Trophoblast cell (in vitro differentiated cells and primary cell): Measurements from ENCODE around the gene FNDC3B.
A peak's percentile ranks its signal among the peaks of the same experiment; 100 is the strongest.

Experiments
- DNase-seq, 2 donors: peaks; one replicate each; pipeline ENCODE4 v3.0.0-alpha.2; 2016
- H2AFZ ChIP-seq: 2 replicates; pipeline ENCODE4 v1.6.1; 2013; ENCODE audit warnings: low read length, moderate library complexity, mild to moderate bottlenecking; ENCODE audit not compliant: insufficient read depth, poor library complexity
- H2AK5ac ChIP-seq: 2 replicates; pipeline ENCODE4 v1.6.1; 2013; ENCODE audit warnings: mild to moderate bottlenecking, low read length
- H2BK120ac ChIP-seq: 2 replicates; pipeline ENCODE4 v1.6.1; 2013; ENCODE audit warnings: low read length, mild to moderate bottlenecking, moderate library complexity; ENCODE audit not compliant: insufficient read depth, poor library complexity
- H2BK12ac ChIP-seq: 2 replicates; pipeline ENCODE4 v1.6.1; 2013; ENCODE audit warnings: mild to moderate bottlenecking, low read length, moderate library complexity
- H2BK5ac ChIP-seq: 2 replicates; pipeline ENCODE4 v1.6.1; 2013; ENCODE audit warnings: low read length, low read depth, moderate library complexity, mild to moderate bottlenecking; ENCODE audit not compliant: poor library complexity
- H3K14ac ChIP-seq: 2 replicates; pipeline ENCODE4 v1.6.1; 2013; ENCODE audit warnings: mild to moderate bottlenecking, low read length
- H3K18ac ChIP-seq: 2 replicates; pipeline ENCODE4 v1.6.1; 2013; ENCODE audit warnings: mild to moderate bottlenecking, low read length
- H3K23ac ChIP-seq: 2 replicates; pipeline ENCODE4 v1.6.1; 2013; ENCODE audit warnings: low read length
- H3K27ac ChIP-seq: 2 replicates; pipeline ENCODE4 v1.5.1; 2013; ENCODE audit warnings: low read depth, mild to moderate bottlenecking, inconsistent platforms, low read length, moderate library complexity
- H3K27me3 ChIP-seq: 2 replicates; pipeline ENCODE4 v1.6.1; 2013; ENCODE audit warnings: inconsistent platforms, mild to moderate bottlenecking, low read length, moderate library complexity; ENCODE audit not compliant: insufficient read depth
- H3K36me3 ChIP-seq, 2 experiments: 1 replicate in 1 of 2; 2 replicates in 1 of 2; pipeline ENCODE4 v1.6.1; 2013; ENCODE audit warnings: low read length in 2 of 2, mild to moderate bottlenecking in 2 of 2, moderate library complexity in 1 of 2; ENCODE audit not compliant: insufficient read depth in 2 of 2, control insufficient read depth in 1 of 2
- H3K4ac ChIP-seq: 2 replicates; pipeline ENCODE4 v1.6.1; 2013; ENCODE audit warnings: low read depth, mild to moderate bottlenecking, low read length, moderate library complexity
- H3K4me1 ChIP-seq, 2 experiments: 1 replicate in 1 of 2; 2 replicates in 1 of 2; pipeline ENCODE4 v1.6.1; 2013; ENCODE audit warnings: low read length in 2 of 2, mild to moderate bottlenecking in 2 of 2, moderate library complexity in 1 of 2; ENCODE audit not compliant: insufficient read depth in 2 of 2, control insufficient read depth in 1 of 2
- H3K4me2 ChIP-seq: 2 replicates; pipeline ENCODE4 v1.6.1; 2013; ENCODE audit warnings: inconsistent platforms, mild to moderate bottlenecking, low read length, moderate library complexity
- H3K4me3 ChIP-seq: 2 replicates; pipeline ENCODE4 v1.5.1; 2013; ENCODE audit warnings: mild to moderate bottlenecking, low read depth, low read length, inconsistent platforms
- H3K79me1 ChIP-seq: one replicate; pipeline ENCODE4 v1.6.1; 2013; ENCODE audit warnings: low read length
- H3K79me2 ChIP-seq: 2 replicates; pipeline ENCODE4 v1.6.1; 2013; ENCODE audit warnings: low read length, mild to moderate bottlenecking; ENCODE audit not compliant: control insufficient read depth, insufficient read depth, poor library complexity
- H3K9ac ChIP-seq: 2 replicates; pipeline ENCODE4 v1.6.1; 2013; ENCODE audit warnings: mild to moderate bottlenecking, low read length
- H3K9me3 ChIP-seq: 2 replicates; pipeline ENCODE4 v1.6.1; 2013; ENCODE audit warnings: low read depth, mild to moderate bottlenecking, control low read depth, inconsistent platforms, low read length; ENCODE audit not compliant: insufficient read depth
- H4K12ac ChIP-seq: 2 replicates; pipeline ENCODE4 v1.6.1; 2013; ENCODE audit warnings: low read depth, mild to moderate bottlenecking, low read length, moderate library complexity
- H4K8ac ChIP-seq: 2 replicates; pipeline ENCODE4 v1.6.1; 2013; ENCODE audit warnings: low read depth, mild to moderate bottlenecking, low read length, moderate library complexity
- H4K91ac ChIP-seq: one replicate; pipeline ENCODE4 v1.6.1; 2013; ENCODE audit warnings: low read depth, mild to moderate bottlenecking, low read length, moderate library complexity
- WGBS: extraction: QIAGEN DNeasy Blood & Tissue Kit; methylation state at CpG from one replicate; pipeline ENCODE4 v1.1.7; 2013; ENCODE audit warnings: missing lambda C conversion rate; ENCODE audit not compliant: insufficient read length, insufficient coverage; ENCODE audit errors: extremely low coverage; 5-methylcytosine and 5-hydroxymethylcytosine counted together

Gene FNDC3B

DNA sequence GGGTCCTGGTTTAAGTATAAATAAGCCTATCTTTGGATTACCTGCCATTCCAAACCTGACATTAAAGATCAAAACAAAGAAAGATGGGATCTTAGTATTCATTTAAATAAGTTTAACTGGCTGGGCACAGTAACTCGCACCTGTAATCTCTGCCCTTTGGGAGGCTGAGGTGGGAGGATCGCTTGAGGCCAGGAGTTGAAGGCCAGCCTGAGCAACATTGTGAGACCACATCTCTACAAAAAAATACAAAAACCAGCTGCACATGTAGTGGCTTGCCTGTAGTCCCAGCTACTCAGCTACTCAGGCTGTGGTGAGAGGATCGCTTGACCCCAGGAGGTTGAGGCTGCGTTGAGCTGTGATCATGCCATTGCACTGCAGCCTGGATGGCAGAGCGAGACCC is 176.9 kb downstream of the FNDC3B start:
- peaks cover 2% of the 10 kb centered on the region for H3K79me1 ChIP-seq
- H3K36me3 ChIP-seq: no peaks in the 10 kb centered on the region
- H2BK5ac ChIP-seq: no peak overlapping the region
- no peak overlapping the region for H3K4me2 ChIP-seq
- no peak for DNase-seq
- no peak overlapping the region for H4K8ac ChIP-seq
- H3K27me3 ChIP-seq: no peaks in the 10 kb centered on the region
- H2BK120ac ChIP-seq: no peak overlapping the region
- no peak overlapping the region for H4K12ac ChIP-seq
- H2AK5ac ChIP-seq: no peak overlapping the region
- no peak overlapping the region for H4K91ac ChIP-seq
- no peak overlapping the region for H3K4me3 ChIP-seq
- no peaks in the 10 kb centered on the region for H3K9me3 ChIP-seq
- no peak overlapping the region for H3K14ac ChIP-seq
- H3K23ac ChIP-seq: no peak overlapping the region
- H3K27ac ChIP-seq: no peak overlapping the region
- H2BK12ac ChIP-seq: no peak overlapping the region
- no peaks in the 10 kb centered on the region for H3K79me2 ChIP-seq
- WGBS: no CpG with 5 or more reads among the region's 5 CpGs
- peaks cover 0 to 10% of the 10 kb centered on the region in 2 experiments for H3K4me1 ChIP-seq
- H3K18ac ChIP-seq: no peak overlapping the region
- H3K9ac ChIP-seq: no peak overlapping the region
- H2AFZ ChIP-seq: no peak overlapping the region
- H3K4ac ChIP-seq: no peak overlapping the region

DNA sequence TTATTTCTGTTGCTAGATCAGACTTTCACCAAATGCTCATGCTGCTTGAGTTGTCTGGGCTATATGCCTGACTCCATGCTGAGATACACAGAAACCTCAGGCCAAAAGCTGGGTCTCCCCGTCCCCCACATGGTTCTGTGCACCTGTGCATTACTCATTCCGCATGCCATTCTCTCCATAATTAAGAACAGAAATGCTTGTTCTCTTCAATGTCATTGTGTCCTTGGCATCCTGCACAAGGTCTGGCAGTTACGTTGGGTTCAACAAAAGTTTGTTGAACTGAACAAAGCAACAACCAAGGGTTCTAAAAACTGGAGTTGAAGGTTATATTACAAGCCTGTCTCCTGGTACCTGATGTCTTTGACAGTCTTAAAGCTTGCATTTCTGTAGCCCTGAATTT is 177.5 kb downstream of the FNDC3B start:
- Histone ChIP-seq H3K23ac (no peak overlapping the region), H3K18ac (no peak overlapping the region), H2BK120ac (no peak overlapping the region), H4K12ac (no peak overlapping the region), H4K91ac (no peak overlapping the region), H3K9me3 (no peaks in the 10 kb centered on the region), H3K4me1 (peaks cover 0 to 10% of the 10 kb centered on the region in 2 experiments), H3K27me3 (no peaks in the 10 kb centered on the region), H3K79me2 (no peaks in the 10 kb centered on the region), H3K14ac (no peak overlapping the region), H3K4ac (no peak overlapping the region), H3K27ac (no peak overlapping the region), H2BK12ac (no peak overlapping the region), H2BK5ac (no peak overlapping the region), H3K9ac (no peak overlapping the region), H4K8ac (no peak overlapping the region), H2AK5ac (no peak overlapping the region), H3K36me3 (no peaks in the 10 kb centered on the region), H2AFZ (no peak overlapping the region), H3K4me3 (no peak overlapping the region), H3K79me1 (peaks cover 2% of the 10 kb centered on the region), H3K4me2 (no peak overlapping the region)
- no CpG with 5 or more reads among the region's 3 CpGs for WGBS
- DNase-seq: no peak

DNA sequence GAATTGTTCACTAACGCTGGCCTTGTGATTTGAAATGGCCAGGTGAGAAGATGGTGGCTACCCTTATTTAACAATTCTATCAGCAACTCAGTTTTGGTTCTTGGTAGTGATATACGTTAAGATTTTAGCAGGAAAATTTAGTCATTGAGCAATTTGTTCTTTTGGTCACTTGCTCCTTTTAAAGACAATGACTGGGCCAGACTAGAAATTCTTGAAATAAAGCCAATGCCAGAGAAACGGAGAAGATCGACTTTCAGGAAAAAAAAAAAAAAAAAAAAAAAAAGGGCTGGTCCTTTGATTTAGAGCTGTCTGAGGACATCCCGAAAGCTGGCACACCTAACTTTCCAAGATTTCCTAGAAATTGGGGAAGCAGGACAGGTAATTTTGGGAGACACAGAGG is 178.5 kb downstream of the FNDC3B start:
- H3K79me2 ChIP-seq: peaks cover 2% of the 10 kb centered on the region
- H3K27me3 ChIP-seq: no peaks in the 10 kb centered on the region
- no peaks in the 10 kb centered on the region for H3K36me3 ChIP-seq
- no peak overlapping the region for H3K18ac ChIP-seq
- H3K4me3 ChIP-seq: no peak overlapping the region
- H3K4me2 ChIP-seq: no peak overlapping the region
- peaks cover 3% of the 10 kb centered on the region for H3K79me1 ChIP-seq
- H4K91ac ChIP-seq: no peak overlapping the region
- H4K12ac ChIP-seq: no peak overlapping the region
- H2BK12ac ChIP-seq: no peak overlapping the region
- no peak overlapping the region for H3K9ac ChIP-seq
- no peak overlapping the region for H3K23ac ChIP-seq
- peaks cover 4 to 13% of the 10 kb centered on the region in 2 experiments for H3K4me1 ChIP-seq
- H3K27ac ChIP-seq: no peak overlapping the region
- peak in 1 of 2 donors; percentile 33 for DNase-seq
- H2AK5ac ChIP-seq: no peak overlapping the region
- no peak overlapping the region for H2AFZ ChIP-seq
- H3K4ac ChIP-seq: no peak overlapping the region
- H2BK5ac ChIP-seq: no peak overlapping the region
- H3K14ac ChIP-seq: no peak overlapping the region
- WGBS: no CpG with 5 or more reads among the region's 5 CpGs
- no peaks in the 10 kb centered on the region for H3K9me3 ChIP-seq
- H4K8ac ChIP-seq: no peak overlapping the region
- no peak overlapping the region for H2BK120ac ChIP-seq

DNA sequence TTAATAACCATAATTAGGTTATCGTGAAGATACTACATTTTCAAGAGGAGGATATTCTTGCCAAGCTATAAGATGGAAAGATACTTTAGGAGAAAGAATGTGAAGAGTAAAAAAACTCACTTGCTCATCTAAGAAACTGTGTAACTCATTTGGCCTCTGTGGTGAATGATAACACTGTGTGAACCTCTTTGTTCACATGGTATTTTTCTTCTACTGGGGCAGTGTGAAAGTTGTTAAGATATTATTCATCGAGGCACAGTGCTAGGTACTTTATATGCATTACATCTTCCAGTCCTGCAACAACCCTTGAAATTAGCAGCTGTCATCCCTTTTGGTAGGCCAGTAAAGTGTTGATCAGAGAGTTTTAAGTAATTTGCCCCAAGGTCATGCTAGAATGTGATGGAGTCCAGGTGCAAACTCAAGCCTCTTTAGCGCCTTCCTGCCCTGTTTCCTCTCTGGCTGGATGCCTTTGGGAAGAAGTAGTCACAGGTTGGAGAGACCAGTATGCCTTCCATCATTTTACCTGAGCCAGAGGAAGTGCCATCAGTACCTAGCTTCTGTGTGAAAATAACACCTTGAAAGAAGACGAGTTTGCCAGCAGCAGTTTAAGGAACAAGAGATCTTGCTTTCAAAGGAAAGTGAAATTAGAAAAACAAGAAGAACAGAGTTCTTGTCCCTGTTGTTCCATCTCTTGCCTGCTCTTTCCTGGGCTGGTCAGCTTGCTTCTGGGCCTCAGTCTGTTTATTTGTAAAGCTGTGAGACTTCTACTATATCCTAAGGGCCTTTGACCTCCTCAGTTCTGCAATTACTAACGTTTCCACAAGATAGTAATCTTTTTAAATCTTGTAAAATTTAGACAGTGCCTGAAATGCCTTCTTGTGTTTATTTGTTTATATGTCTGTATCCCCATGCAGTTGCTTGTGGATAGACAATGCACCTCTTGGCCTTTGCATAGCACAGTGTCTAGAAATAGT is 179.3 kb downstream of the FNDC3B start:
- no peak overlapping the region for H2BK12ac ChIP-seq
- peaks cover 4 to 11% of the 10 kb centered on the region in 2 experiments for H3K4me1 ChIP-seq
- no peaks in the 10 kb centered on the region for H3K9me3 ChIP-seq
- H2AFZ ChIP-seq: no peak overlapping the region
- H3K18ac ChIP-seq: no peak overlapping the region
- H3K27ac ChIP-seq: no peak overlapping the region
- no peak overlapping the region for H3K23ac ChIP-seq
- H3K79me2 ChIP-seq: peaks cover 2% of the 10 kb centered on the region
- no peak overlapping the region for H3K14ac ChIP-seq
- no peak overlapping the region for H4K12ac ChIP-seq
- no peaks in the 10 kb centered on the region for H3K27me3 ChIP-seq
- no peak overlapping the region for H3K4me2 ChIP-seq
- H4K8ac ChIP-seq: no peak overlapping the region
- no peak overlapping the region for H3K4ac ChIP-seq
- no peaks in the 10 kb centered on the region for H3K36me3 ChIP-seq
- H2BK120ac ChIP-seq: no peak overlapping the region
- peak in 1 of 2 donors; percentile 49 for DNase-seq
- H3K79me1 ChIP-seq: peaks cover 3% of the 10 kb centered on the region
- WGBS: no CpG with 5 or more reads among the region's 5 CpGs
- H3K4me3 ChIP-seq: no peak overlapping the region
- H2BK5ac ChIP-seq: no peak overlapping the region
- H2AK5ac ChIP-seq: no peak overlapping the region
- no peak overlapping the region for H4K91ac ChIP-seq
- no peak overlapping the region for H3K9ac ChIP-seq
